HG03575 (cell line): ENCODE measurements around the gene CST1.
"Not testable (repeated sequence)": the region's sequence is repeated elsewhere in the genome, so short reads cannot be mapped to it uniquely, and the experiment has no call there.

Source experiments
- ATAC-seq: cut with Tn5 transposase; IDR thresholded peaks from one replicate; pipeline ENCODE4 v1.9.1; 2021; ENCODE audit not compliant: unreplicated experiment, insufficient number of reproducible peaks, low FRiP score; ENCODE audit errors: extremely low read depth

Gene CST1

DNA sequence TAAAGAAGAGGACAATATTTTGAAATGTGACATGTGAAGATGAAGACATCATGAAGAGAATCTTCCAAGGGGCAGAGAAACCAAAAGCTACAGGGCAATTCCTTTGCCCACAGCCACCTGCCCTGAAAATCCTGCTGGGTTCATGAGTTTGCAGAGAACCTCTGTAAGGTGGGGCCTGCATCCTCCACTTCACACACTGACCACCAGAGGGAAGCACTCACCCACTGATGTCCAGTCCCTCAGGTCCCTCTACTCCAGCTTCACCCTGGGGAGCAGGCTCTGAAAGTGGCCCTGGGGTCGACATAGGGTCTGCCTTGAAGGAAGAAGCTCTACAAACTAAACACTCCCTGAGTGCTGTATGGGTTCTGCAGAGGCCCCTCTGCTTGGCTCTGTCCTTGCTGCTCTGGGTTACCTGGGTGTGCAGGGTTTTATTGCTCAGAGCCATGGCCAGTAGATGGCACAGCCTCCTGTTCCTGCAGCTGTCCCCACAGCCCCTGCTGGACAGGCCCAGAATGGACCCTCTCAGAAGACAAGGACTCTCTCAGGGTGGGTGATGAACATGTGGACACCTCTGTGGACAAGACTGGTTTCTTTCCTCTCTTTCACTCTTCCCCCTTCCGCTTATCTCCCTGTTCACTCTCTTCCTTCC, 27.0 kb downstream of the CST1 start:
- ATAC-seq: not testable (repeated sequence)

DNA sequence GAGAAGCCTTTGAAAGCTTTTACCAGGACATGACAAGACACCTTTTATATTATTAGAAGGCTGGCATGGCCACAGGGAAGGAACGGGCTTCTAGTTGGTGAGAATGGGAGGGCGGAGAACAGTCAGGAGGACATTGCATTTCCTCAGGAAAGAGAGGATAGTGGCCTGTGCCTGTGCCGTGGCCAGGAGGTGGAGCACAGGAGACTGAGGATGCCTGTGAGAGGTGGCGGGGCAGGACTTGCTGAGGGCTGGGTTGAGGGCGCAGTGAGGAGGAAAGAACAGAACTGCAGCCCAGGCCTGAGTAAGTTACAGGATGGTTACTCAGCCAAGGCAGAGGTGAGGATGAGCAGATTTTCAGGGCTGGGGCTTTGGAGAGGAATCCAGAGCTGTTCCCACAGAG, 27.9 kb downstream of the CST1 start:
- ATAC-seq: not testable (repeated sequence)

DNA sequence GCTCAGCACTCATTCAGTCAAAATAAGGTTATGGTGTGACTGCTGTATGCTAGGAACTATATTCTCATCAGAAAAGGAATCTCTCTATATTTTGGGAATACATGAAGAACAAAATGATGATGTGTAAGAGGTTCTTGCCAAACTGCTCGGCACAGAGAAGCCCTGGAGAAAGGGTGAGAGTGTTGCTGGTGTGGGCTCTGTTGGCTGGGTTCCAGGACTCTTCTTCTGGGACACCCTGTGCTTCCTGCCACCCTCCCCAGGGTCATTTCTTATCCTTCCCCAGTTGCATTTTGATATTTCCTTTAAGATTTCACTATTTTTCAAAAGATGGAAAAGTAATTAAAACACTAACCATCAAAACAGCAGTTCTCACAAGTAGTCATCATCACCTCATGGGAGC, 28.8 kb downstream of the CST1 start:
- no peak for ATAC-seq

DNA sequence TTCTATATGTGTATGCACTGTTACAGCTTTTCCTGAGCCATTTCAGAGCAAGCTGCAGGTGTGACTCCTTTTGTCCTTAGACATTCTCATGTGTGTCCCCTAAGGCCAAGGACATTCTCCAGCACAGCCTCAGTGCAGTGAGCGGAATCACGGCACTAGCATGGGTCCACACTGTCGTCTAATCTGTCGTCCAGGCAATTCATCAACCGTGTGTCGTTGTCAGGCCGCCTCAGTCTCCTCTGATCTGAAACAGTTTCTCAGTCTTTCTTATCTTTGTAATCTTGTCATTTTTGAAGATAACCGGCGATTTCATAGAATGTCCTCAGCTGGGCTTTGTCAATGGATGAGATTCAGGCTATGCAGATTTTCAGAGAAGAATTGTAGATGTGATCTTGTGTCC, 31.4 kb downstream of the CST1 start:
- not testable (repeated sequence) for ATAC-seq

DNA sequence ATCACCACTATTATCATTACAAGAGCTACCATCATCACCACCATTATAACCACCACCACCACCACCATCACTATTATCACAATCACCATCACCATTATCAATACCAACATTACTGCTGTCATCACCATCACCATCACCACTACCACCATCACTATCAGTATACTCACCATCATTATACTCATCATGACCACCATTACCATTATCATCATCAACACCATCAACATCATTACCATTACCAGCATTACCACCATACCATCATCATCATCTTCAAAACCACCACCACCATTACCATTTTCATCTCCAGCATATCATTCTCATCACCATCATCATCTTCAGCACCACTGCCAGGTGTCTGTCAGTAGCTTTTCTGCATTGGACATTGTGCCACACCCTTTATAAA, 39.0 kb downstream of the CST1 start:
- ATAC-seq: not testable (repeated sequence)

DNA sequence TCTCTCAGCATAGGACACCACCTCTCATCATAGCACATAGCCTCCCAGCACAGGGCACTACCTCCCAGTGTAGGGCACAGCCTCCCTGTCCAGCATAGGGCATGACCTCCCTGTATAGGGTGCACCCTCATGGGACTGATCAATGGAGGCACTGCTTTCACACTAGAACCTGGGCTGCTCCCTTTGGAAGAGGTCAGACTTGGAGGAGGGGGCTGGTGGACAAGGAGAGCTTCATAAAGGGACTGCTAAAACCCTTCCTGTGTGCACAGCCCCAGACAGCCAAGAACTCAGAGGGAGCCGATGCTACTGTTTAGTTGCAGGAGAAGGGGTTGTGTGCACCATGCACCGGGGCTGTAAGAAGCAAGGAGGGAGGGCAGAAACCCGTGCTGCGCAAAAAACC, 40.0 kb downstream of the CST1 start:
- ATAC-seq: no peak

DNA sequence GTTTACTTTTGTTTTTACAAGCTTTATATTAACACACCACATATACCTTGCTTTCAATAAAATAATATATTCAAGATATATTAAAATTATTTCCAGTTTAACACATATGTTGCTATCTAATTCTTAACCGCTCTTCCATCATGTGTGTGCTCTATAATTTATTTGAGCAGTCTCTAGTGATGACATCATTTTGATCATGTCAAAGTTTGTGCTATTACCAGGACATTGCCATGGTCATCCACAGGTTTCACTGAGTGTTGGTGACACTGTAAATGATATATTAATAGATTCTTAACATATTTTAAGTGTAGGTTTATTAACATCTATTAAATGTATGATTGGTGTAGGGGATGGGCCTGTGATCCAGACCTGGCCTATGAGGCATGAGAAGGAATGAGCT, 44.8 kb downstream of the CST1 start:
- ATAC-seq: no peak

DNA sequence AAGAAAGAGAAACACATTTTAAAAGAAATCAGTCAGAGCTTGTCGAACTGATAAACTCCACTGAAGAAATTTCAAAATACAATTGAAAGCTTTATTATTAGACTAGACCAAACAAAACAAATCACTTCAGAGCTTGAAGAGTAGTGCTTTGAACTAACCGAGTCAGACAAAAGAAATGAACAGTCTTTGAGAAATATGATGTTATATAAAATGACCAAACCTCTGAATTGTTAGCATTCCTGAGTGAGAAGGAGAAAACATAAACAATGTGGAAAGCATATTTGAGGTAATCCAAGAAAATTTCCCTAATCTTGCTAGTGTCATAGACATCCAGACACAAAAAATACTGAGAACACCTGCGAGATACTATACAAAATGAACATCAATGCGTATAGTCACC, 48.7 kb downstream of the CST1 start:
- no peak for ATAC-seq

DNA sequence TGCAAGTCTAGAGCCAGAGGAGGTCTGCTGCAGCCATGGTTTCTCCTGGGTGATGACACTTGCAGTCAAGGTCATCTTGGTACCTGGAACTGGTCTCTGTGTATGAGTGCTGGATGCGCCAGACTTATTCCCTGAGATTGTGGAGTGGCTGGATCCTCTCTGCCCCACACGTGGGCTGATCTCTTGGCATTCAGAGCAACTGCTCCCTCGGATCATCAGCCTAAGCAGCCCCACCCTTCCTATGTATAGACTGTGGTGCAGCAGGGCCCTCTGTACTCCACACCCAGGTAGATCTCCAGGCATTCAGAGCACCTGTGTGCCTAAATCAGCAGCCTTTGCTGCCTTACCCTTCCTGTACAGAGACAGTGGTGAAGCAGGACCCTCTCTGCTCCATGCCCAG, 49.8 kb downstream of the CST1 start:
- ATAC-seq: no peak

DNA sequence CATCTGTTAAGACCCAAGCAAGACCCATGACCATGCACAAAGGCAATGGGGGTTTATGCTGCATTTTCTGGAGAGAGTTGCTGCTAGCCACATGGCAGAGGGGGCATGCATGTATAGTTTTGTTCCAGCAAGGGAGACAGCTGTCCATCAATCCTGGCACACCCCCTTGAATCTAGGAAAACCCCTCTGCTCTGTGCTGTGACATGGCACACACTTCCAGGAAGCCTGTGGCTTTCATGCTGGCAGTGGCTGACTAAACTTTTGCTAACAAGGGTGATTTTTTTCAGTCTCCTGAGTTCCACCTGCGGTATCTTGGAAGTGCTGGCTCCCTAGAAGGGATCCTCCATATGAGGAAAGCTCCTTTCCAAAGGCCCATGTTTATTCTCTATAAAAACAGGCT, 52.8 kb downstream of the CST1 start:
- no peak for ATAC-seq
